Measurements from ENCODE around the gene PBLD.

PBLD gene

GRCh38 chr10:68332259-68333057 lies at the start of gene PBLD:
PBLD (minus strand) TSS chr10:68332928; CDS start chr10:68306844, 26,084 bp downstream.
- DNase-seq (ENCODE audit: low spot score), result peak; percentile 87

- DNase-seq (ENCODE audit: low spot score), result no peak
These were observed 38.9 kb upstream of the PBLD start for GRCh38 chr10:68371604-68372003.

DNA sequence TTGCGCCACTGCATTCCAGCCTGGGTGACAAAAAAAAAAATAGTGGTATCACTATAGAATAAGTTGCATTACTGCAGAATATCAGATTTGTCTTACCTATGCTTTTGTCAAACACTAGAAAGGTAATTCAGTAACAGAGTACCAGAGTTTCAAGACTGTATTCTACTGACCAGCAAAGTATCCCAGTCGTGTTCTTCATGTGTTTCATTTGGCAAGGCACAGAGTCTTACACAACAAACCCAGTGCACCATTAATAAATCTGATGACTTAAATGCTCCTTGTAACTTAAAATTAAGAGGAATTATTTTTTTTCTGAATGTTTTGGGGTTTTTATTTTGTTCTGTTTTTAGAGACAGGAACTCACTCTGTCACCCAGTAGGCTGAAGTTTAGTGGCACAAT lies 34.4 kb upstream of the PBLD start:
- DNase-seq (ENCODE audit: low spot score), result no peak

GRCh38 chr10:68366600-68366999 lies 33.9 kb upstream of the PBLD start:
- DNase-seq (ENCODE audit: low spot score), result no peak

DNA sequence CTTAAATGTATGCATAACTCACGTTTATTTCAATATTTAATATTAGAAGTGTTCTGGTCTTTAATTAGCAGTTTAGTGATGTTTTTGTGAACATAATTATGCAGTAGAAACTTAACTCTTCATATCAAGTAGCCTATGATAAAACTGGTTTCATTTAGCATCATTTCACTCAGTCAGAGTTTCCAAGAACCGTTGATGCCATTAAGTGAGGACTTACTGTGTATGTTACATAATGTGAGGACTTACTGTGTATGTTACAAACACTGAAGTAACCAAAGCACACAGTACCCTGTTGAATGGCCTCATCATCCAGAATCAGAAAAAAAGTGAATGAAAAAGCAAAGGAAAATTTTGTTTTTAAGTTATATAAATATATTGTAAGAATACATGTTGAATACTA lies 32.9 kb upstream of the PBLD start:
- DNase-seq (ENCODE audit: low spot score), result no peak

GRCh38 chr10:68364101-68364886 lies 31.6 kb upstream of the PBLD start:
- no peak for DNase-seq (ENCODE audit: low spot score)

DNA sequence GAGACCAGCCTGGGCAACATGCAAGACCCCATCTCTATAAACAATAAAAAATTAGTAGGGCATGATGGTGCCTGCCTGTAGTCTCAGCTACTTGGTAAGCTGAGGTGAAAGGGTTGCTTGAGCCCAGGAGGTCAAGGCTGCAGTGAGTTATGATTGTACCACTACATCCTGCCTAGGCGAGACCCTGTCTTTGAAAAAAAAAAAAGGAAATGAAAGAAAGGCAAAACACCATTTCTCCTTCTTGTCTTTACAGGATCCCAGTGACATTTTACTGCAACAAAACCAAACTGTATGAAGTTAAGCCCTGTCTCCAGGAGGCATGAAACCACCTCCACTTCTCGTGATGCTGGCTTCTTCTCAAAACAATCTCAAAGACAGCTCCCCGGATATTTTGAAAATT lies 29.9 kb upstream of the PBLD start:
- no peak for DNase-seq (ENCODE audit: low spot score)

DNA sequence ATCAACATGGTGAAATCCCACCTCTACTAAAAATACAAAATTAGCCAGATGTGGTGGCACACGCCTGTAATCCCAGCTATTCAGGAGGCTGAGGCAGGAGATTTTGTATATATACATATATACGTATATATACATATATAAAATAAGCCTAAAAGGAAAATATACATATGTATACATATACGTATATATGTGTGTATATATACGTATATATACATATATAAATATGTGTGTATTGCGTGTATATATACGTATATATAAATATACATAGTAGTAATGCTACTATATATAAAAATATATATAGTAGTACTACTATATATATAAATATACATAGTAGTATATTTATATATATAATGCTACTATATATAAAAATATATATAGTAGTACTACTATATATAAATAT lies 26.5 kb upstream of the PBLD start:
- no peak for DNase-seq (ENCODE audit: low spot score)

- DNase-seq (ENCODE audit: low spot score), result no peak
These were observed 20.8 kb upstream of the PBLD start for GRCh38 chr10:68353537-68353936.

DNA sequence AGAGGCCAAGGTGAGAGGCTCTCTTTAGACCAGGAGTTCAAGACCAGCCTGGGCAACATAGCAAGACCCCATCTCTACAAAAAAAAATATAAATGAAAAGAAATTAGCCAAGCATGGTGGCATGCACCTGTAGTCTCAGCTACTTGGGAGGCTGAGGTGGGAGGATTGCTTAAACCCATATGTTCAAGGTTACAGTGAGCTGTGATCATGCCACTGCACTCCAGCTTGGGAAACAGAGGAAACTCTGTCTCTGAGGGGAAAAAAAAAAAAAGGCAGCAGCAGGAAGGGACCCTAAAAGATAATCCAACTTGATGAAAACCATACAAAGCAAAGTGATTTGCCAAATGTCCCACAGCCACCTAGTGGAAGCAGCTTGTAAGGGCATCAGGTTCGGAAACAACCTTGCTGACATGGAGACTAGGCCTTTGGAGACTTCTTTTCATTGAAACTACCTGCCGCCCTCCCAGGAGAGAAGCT lies 15.6 kb upstream of the PBLD start:
- peak; percentile 53 for DNase-seq (ENCODE audit: low spot score)

GRCh38 chr10:68346774-68347173 lies 14.0 kb upstream of the PBLD start:
- DNase-seq (ENCODE audit: low spot score), result no peak

DNA sequence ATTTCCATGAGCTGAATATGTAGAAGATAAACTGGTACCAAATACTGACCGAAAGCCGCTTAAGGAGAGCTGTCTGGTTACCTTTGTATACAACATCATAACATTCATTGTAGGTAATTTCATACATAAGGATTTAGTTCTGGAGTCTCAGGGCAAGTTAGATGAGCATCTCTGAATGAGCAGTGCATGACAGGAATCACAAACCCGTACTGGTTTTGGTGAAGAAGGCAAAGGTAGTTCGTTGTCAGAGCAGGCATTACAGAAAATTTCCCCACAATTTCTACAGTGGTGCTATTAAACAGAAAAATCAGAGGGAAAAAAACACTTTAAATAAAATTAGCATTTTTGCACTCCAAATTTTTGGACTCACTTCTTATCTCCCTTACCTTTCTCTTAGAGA lies 12.9 kb upstream of the PBLD start:
- DNase-seq (ENCODE audit: low spot score), result no peak

DNA sequence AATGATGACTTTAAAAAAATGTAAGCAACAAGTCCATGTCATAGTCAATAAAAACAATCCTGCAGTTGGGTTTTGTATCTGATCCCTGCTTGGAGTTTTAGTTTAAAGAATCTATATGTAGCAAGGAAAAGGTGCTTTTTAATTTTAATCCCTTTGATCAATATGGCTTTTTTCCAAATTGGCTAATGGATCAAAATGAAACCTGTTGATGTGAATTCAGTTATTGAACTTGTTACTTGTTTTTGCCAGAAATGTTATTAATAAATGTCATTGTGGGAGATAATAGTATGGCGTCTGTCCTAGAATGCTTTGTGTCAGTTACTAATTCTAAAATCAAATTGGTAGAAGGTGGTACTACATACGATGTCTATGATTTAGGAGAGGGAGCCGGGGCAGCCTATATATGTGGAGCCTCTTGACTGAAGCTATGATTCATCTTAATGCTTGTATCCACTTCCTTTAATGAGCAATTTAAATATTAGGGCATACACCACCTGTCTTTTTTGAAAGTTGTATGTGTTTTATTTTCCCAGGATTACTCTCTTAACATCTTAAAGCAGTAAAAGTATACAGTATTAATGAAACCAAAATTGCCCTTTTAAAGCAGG lies 10.3 kb upstream of the PBLD start:
- no peak for DNase-seq (ENCODE audit: low spot score)

GRCh38 chr10:68340358-68341080 lies 7.8 kb upstream of the PBLD start:
- no peak for DNase-seq (ENCODE audit: low spot score)

GRCh38 chr10:68336754-68337351 lies 4.1 kb upstream of the PBLD start:
- no peak for DNase-seq (ENCODE audit: low spot score)

GRCh38 chr10:68334672-68335467 lies 2.1 kb upstream of the PBLD start:
- no peak for DNase-seq (ENCODE audit: low spot score)

GRCh38 chr10:68333440-68334431 lies 1.0 kb upstream of the PBLD start:
- peak; percentile 62 for DNase-seq (ENCODE audit: low spot score)

DNA sequence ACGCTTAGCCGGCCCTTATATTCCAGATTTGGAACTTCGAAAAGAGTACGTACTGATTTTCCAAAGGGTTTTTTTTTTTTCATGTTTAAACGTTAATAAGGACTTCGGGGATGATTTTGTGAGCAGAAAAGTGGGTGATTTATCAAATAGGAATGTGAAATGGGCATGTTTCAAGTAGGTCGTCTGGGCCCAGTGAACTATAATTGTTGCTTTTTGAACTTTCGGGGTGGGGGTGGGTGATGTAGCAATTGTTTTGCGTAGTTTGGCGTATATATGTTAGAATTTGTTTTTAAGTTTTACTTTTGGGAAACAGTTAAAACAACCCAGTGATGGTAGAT lies 299 bp upstream of the PBLD start:
- DNase-seq (ENCODE audit: low spot score), result no peak

DNA sequence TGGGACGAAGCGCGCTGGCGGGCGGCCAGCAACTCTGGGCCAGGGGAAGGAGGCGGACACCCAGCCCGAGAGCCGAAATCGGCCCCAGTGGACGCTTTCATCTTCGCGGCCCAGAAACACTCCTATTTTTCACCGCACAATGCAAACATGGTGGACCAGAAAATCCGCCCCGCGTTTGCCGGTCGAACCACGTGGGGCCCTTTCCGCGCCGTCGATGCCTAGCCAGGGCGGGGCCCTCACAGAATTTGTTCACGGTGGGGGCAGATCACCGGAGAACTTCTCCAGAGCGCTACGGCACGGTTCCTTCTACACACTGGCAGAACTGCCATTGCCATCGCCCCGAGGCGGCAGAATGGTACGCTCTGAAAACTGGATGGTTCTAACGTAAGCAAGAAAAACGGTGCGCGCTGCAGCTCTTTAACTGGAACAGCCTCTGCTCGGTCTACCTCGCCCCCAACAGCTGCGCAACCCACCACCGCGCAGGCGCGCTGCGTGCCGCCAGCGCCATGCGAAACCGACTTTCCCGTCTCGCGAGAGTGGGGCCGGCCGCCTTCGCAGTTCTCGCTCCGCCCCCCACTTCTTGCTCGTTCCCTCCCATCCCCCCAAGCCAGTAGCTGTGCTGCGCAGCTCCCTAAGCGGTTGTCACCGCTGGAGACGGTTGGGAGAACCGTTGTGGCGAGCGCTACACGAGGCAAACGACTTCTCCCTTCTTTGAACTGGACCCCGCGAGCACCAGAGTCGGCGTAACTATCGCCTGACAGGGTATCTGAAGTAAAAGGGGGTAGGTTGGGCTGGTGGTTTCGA lies 1.1 kb downstream of the PBLD start, which contains the start of gene HNRNPH3:
Gene HNRNPH3, plus strand, starts transcription at position 610 of the 804 bp plus-strand sequence. CDS start 5,158 bp downstream, outside the sequence.
- peak; percentile 98 for DNase-seq (ENCODE audit: low spot score)

Data from pons (tissue), 1 donor.